ENCODE data around the gene TNNT3. TPM values are rescaled to one million over a fixed set of nuclear protein-coding genes. Genes with fewer than 3 reads are reported as not detected.

The TNNT3 gene
- total RNA-seq, 1 donor from 2014 or later: not detected

- H3K36me3 ChIP-seq (ENCODE audit: control insufficient read depth, insufficient read depth, low read length): no peaks in the 10 kb centered on the region
- no peak for TF ChIP-seq CTCF (IDR thresholded peaks at IDR 0.05; ENCODE audit: insufficient read depth, low read length, poor library complexity, severe bottlenecking)
- H3K27me3 ChIP-seq (ENCODE audit: control insufficient read depth, insufficient read depth, low read length): peaks cover 21% of the 10 kb centered on the region
- no peak for DNase-seq (ENCODE audit: low read depth)
- H3K4me3 ChIP-seq (ENCODE audit: low read depth, low read length): no peak overlapping the region
Measured at GRCh38 chr11:1890856-1891830, 28.4 kb upstream of the TNNT3 start.

- no peak for DNase-seq (ENCODE audit: low read depth)
- no peaks in the 10 kb centered on the region for H3K36me3 ChIP-seq (ENCODE audit: control insufficient read depth, insufficient read depth, low read length)
- TF ChIP-seq CTCF (IDR thresholded peaks at IDR 0.05; ENCODE audit: insufficient read depth, low read length, poor library complexity, severe bottlenecking): no peak
Measured at GRCh38 chr11:1891831-1892115, 27.7 kb upstream of the TNNT3 start, which contains the start of gene PRR33. PRR33 (minus strand) TSS chr11:1891895; CDS start chr11:1890584, 1,311 bp downstream.

GRCh38 chr11:1892116-1892515 lies 27.4 kb upstream of the TNNT3 start:
- no peak for DNase-seq (ENCODE audit: low read depth)
- TF ChIP-seq CTCF (IDR thresholded peaks at IDR 0.05; ENCODE audit: insufficient read depth, low read length, poor library complexity, severe bottlenecking): no peak
- Histone ChIP-seq H3K4me3 (ENCODE audit: low read depth, low read length) (no peak overlapping the region), H3K36me3 (ENCODE audit: control insufficient read depth, insufficient read depth, low read length) (no peaks in the 10 kb centered on the region), H3K27me3 (ENCODE audit: control insufficient read depth, insufficient read depth, low read length) (peaks cover 25% of the 10 kb centered on the region)

More at GRCh38 chr11:1891831-1892115, 27.7 kb upstream of the TNNT3 start, which contains the start of gene PRR33:
- H3K4me3 ChIP-seq (ENCODE audit: low read depth, low read length): no peak within 1 kb of the TSS
- H3K27me3 ChIP-seq (ENCODE audit: control insufficient read depth, insufficient read depth, low read length): peaks cover 21% of the 10 kb centered on the region

- no peaks in the 10 kb centered on the region for H3K36me3 ChIP-seq (ENCODE audit: control insufficient read depth, insufficient read depth, low read length)
- peaks cover 27% of the 10 kb centered on the region for H3K27me3 ChIP-seq (ENCODE audit: control insufficient read depth, insufficient read depth, low read length)
- no peak overlapping the region for H3K4me3 ChIP-seq (ENCODE audit: low read depth, low read length)
- no peak for TF ChIP-seq CTCF (IDR thresholded peaks at IDR 0.05; ENCODE audit: insufficient read depth, low read length, poor library complexity, severe bottlenecking)
- no peak for DNase-seq (ENCODE audit: low read depth)
Measured at GRCh38 chr11:1892558-1892957, 26.9 kb upstream of the TNNT3 start.

GRCh38 chr11:1893581-1894359 lies 25.7 kb upstream of the TNNT3 start:
- no peaks in the 10 kb centered on the region for H3K36me3 ChIP-seq (ENCODE audit: control insufficient read depth, insufficient read depth, low read length)
- peaks cover 35% of the 10 kb centered on the region for H3K27me3 ChIP-seq (ENCODE audit: control insufficient read depth, insufficient read depth, low read length)
- no peak overlapping the region for H3K4me3 ChIP-seq (ENCODE audit: low read depth, low read length)
- DNase-seq (ENCODE audit: low read depth): no peak
- TF ChIP-seq CTCF (IDR thresholded peaks at IDR 0.05; ENCODE audit: insufficient read depth, low read length, poor library complexity, severe bottlenecking): no peak
